HuH-7 (cell line): ENCODE measurements around the gene UGT1A4.

Source experiments
- DNase-seq: peaks from one replicate; pipeline ENCODE4 v3.0.0; 2011; ENCODE audit warnings: low spot score

UGT1A4 gene

DNA sequence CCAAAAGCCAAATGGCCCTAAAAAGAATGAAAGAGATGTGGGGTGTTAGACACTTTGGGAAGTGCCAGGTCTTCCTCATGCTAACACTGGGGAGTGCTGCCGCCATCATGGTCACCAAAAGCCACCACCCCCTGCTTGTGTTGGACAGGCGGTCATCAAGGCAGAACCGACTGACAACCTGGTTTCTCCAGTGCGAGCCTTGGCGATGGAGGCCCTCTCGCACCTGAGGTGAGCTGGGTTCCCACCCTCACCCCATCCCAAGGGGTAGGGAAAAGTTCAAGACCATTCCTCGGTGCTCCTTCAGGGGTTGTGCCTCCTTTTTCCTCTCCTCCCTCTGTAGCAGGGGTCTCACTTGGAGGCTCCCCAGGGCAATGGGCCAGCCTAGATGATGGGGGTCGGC lies 93.2 kb downstream of the UGT1A4 start:
- DNase-seq: no peak

DNA sequence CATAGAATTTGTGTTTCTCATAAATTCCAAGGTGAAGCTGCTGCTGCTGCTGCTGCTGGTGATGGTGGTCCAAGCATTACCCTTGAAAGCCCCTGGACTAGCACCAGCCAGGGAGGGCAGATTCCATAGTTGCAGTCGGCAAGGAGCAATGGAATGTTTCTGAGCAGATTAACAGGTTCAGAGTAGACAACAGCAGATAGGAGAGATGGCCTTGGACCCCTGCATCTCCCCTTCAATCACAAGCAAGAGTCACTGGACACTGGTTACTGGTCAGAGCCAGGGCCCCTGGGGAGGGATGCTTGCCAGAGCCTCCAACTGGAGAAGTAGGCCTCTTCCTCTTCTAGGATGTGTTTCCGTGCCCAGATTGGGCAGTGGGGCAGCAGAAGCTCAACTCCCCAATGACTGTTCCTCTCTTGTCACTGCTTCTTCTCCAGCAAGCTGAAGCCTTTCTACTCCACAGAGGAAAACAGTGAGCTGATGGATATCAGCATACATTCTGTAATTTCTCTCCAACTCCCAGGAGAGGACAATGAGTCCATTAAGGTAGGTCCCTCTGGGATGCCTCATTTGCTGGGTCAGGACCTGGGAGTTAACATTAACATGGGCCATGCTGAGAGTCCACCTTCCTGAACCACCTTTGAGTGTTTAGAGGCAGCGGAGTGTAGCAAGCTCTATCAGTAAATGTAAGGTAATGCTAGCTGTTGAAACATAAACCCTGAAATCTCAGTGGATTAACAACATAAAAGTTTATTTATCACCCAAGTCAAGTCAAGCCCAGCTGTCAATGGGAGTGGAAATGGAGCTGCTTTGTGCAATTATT lies 94.9 kb downstream of the UGT1A4 start:
- DNase-seq: no peak

DNA sequence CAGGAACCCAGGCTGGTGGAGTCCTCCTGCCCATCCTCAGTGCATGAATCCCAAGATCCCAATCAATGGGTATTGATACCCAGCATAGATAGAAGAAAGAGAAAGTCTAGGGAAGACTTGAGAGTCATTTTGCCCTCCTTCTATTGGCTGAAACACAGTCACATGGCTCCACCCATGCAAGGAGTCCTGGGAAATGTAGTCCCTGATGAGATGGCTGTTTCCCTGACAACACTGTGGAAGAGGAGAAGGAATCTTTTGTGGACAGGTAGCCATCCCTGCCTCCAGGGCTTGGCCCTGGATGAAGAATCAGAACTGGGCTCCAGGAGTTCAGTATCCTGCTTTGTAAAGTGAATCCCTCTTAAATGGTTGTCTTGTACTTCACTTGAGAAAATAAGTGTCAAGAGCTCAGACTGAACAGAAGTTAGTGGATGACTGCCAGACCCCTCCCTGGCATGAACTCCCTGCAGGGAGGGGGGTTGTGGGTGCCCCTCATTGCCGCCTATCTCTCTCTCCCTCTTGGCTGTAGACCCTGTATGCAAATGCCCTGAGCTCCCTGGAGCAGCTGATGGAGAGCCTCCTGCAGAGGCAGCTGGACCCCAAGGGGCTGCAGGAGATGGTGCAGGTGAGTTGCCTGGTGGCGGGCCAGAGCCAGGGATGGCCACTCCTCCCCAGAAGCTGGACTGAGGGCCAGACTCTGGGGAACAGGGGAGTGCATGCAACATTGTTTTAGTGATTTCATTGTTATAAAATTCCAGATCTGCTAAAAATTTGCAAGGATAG lies 95.7 kb downstream of the UGT1A4 start:
- DNase-seq: no peak

DNA sequence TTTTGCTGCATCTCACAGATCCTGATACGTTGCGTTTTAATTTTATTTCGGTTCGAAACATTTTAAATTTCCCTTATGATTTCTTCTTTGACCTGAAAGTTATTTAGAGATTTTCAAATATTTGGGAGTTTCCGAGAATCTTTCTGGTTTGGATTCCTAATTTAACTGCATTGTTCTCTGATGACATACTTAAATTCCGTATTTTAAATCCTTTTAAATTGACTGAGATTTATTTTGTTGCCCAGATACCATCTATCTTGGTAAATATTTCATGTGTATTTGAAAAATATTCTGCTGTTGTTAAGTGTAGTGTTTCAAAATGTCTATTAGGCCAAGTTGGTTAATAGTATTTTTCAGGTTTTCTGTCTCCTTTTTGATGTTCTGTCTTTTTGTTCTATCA lies 97.3 kb downstream of the UGT1A4 start:
- DNase-seq: no peak

DNA sequence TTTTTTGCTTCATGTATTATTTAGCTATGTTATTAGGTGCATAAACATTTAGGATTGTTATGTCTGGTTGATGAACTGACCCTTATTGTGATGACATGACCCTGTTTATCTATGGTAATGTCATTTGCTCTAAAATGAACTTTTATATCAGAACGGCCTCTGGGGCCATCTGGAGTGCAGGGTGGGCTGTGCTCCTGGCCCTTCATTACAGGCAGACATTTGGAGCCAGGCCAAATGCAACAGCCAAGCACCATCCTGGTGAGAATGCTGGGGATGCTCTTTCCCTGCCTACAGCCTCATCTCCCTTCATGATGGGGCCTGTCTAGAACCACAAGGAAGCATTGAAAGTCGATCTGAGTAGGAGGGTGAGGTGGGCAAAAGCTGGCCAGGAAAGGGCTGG lies 97.8 kb downstream of the UGT1A4 start:
- no peak for DNase-seq

DNA sequence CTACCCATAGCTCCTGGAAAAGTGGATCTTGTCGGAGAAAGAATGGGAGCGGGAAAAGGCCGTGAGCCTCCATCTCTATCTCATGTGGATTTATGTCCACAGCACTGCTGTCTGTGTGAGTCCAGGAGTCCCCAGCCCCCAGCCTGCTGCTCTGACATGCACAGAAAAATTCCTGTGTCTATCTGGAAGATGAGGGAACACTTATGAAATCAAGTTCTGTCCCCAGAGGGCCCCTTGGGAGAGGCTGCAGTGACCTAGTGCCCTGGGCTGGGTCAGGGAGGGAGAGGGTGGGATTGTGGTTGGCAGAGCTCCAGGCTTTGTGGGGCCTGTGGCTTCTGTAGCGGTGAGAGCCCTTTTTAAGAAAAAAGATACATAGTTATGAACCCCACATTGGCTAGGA lies 98.2 kb downstream of the UGT1A4 start:
- peak; percentile 58 for DNase-seq

DNA sequence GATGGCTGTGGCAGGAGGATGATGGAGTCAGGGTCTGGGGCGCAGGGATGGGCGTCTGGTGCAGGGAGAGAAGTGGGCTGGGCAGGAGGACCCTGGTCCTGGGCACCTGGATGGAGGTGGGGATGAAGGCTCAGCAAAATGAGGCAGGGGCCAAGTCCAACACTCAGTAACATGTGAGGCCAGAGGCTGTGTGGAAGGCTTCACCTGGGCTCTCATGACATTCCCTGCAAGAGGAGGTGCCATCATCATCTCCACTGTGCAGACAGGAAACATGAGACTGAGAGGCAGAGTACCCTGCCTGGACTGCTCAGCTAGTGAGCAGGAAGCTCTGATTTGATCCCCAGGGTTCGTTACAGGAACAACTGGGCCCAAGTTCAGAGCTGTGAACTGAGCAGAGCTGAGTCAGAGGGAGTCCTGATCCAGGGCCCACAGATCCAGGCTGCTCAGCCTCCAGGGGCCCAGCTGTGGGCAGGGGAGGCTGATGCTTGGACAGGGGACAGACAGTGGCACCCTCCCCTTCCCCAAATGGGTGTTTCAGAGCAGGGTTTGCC lies 98.9 kb downstream of the UGT1A4 start:
- no peak for DNase-seq

DNA sequence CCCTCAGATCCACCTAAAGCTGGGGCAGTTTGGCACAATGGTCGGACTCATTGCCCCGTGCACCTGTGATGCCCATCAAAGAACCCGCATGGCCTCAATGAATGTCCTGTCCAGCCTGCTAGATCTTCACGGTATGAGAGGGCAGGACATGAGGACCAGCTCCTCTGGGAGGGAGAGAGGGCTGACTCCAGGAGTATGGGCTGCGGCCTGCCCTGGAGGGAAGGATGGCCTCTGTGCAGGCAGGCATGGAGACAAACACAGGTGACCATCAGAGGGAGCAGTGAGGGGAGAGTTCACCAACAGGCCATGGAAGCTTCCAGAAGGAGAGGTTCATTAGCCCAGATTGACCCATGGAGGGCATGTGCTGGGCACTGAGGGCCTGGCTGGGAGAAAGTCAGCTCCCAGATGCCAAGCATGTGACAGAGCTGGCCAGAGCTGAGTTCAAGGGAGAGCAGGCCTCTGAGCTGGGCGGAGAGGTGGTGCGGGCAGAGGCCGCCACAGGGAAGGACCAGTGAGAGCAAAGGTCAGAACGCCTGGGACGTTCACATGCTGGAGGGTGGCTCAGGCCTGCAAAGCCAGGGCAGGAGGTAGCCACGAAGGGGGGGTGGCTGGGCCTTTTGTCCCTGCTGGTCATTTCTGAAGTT lies 99.6 kb downstream of the UGT1A4 start:
- DNase-seq: no peak

DNA sequence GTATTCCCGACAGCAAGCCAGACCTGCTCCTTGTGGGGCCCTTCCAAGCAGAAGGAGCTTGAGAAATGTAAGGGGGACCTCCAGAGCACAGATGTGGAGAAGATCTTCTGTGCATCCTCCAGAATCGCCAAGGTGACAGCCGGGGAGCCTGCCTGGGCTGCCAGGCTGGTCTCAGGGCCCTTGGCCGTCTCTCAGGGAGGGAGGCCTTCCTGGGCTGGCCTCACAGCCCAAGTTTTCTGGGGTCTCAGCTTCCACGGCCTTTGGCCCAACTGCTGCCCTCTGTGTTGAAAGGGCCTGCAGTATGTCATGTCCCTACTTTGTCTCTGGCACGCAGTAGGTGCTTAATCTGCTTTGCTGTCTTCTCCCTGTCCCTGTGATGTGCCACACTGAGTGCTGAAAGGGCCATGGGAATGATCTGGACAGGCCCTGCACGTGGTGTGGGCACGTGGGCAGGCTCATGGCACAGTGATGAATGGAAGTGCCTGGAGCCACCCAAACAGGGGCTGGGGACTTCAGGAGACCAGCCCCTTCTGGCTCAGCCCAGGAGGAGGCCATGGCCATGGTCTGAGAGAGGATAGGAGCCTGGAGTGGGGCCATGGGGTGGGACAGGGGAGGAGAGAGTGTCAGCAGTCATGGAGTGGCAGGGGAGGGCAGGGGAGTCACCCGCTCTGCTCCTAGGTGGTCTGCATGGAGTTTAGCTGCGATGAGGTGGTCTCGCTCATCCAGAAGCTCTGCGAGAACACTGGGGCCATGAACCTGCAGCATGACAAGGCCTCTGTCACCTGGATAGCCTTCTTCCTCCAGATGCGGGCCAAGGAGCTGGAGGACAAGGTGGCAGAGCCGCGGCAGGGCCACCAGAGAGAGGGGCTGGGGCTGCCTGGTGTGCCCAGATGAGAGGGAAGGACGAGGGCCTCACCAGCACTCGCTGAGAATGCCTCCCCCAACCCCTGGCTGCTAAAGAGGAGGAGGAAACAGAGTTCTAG lies 100.4 kb downstream of the UGT1A4 start:
- no peak for DNase-seq

DNA sequence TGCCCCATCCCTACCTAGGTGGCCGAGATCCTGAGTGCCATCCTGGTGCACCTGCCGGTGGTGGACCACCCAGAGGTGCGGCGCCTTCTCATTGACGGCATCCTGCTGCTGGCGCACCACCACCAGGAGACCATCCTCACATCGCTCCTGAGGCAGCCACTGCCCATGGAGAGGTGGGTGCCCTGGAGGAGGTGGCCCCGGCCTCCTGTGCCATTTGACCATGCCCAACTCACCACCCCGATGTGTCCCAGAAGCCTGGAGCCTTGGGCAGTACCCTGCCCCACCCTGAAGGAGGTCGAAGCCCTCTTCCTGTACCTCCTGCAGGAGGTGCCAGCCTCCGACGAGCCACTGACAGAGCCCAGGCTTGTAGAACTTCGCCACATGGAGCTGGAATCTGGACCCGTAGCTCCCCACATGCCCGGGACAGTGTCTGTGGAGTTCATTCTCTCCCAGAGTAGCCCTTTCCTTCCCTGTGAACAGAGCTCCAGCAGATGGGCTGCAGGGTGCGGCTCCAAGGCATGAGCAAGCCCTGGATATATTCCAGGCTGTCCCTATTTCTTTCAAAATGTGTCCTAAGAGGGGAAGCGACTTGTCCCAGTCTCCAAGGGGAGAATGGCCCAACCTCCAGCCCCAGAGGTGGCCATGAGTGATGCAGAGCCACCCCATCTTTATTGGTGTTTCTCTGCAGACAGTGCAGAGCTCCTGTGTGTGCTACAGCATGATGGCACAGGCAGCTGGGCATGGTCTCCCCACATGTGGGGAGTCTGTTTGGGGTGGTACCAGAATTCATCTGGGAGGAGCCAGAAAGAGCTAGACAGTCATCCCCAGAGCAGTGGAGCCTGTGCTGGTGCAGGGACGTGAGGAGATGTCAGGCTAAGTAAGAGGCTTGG lies 101.6 kb downstream of the UGT1A4 start:
- no peak for DNase-seq

DNA sequence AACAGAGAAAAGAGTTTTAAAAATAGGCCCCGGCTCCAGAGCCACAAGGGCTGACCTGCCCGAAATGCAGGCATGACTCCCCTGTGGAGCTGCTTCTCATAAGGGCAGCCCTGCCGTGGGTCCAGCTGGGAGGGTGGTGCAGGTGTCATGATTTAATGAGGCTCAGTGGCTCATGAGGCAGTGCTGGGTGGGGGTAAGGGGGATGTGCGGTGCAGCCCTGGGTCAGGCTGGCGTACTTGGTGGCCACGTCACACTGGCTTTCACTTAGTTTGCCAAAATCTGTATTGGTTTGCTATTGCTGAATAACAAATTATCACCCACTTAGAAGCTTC lies 102.2 kb downstream of the UGT1A4 start:
- no peak for DNase-seq

DNA sequence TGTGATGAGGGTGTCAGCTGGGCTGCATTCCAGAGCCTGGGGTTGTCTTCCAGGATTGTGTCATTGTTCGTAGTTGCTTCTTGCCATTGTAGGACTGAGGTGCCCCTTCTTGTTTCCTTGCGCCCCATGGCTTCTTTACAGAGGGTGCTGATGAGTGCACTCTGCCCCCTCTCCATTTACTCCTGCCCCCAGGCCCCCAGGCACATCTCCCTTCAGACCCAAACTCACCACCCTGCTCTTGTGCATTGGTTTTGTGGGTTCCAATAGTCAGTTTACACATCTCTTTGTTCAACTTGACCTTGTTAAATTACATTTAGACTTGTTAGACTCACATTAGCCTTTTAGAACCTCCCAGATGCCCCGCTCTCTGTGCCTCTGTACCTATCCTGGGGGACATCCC lies 102.7 kb downstream of the UGT1A4 start:
- DNase-seq: no peak

DNA sequence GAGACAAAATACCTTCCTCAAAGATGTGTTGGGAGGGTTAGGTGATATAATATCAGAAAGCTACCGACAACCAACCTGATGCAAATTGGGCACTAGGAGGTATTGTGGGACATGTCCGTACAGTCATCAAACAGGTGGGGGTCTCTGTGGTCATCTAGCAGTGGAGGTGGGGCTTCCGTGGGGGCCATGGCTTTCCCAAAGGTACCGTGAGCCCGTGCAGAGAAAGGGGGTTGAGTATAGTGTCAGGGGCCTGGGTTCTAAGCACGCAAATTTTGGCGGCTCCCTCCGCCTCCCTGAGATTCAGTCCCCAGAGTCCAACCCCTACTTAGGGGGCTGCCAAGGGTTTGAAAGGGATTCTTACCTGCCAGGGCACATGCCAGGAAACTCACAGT lies 103.2 kb downstream of the UGT1A4 start:
- DNase-seq: no peak

DNA sequence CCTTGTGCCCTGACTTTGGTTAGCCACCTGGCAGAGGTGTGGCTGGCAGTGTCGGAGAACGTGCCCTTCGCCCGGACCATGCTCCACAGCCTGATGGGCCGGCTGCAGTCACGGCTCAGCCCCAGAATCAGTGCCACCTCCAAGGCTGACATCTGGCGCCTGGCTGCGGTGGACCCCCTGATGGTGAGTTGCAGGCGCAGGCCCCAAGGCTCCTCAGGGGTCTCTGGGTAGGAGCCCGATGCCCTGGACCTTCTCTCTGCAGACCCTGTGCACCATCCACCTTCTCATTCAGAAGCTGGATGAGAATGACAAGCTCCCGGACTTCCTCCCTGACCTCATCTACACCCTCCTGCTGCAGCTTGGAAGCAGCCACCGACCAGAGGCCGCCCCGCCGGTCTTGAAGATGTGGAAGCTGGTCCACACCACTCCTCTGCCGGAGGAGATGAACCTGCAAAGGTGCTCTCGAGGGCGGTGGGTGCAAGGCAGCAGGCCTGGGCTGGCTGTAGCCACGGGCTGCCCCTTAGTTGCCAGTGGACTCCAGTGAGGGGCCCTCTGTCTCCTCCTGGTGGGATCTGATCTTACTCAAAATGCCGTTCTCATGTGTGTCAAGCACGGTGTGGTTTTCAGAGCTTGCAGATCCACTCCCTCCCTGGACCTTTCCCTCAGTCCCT lies 103.7 kb downstream of the UGT1A4 start:
- DNase-seq: no peak
